GM18499 (cell line): ENCODE measurements around the gene CHRNG.

Experiments used
- ATAC-seq: cut with Tn5 transposase; IDR thresholded peaks from one replicate; pipeline ENCODE4 v1.9.1; 2021; ENCODE audit warnings: moderate number of reproducible peaks; ENCODE audit not compliant: insufficient read depth, unreplicated experiment

CHRNG gene

GRCh38 chr2:232571026-232571474 is 31.6 kb downstream of the CHRNG start:
- ATAC-seq, result no peak

- ATAC-seq, result no peak
Measured at GRCh38 chr2:232573042-232573441, 33.5 kb downstream of the CHRNG start.

GRCh38 chr2:232573771-232574435 is 34.4 kb downstream of the CHRNG start:
- ATAC-seq, result no peak

GRCh38 chr2:232574674-232575403 is 35.3 kb downstream of the CHRNG start:
- ATAC-seq, result no peak

- no peak for ATAC-seq
Measured at GRCh38 chr2:232575404-232575746, 35.9 kb downstream of the CHRNG start.

- no peak for ATAC-seq
Measured at GRCh38 chr2:232576995-232577394, 37.5 kb downstream of the CHRNG start.

GRCh38 chr2:232577841-232578240 is 38.3 kb downstream of the CHRNG start:
- no peak for ATAC-seq

- no peak for ATAC-seq
Measured at GRCh38 chr2:232578626-232579025, 39.1 kb downstream of the CHRNG start.

GRCh38 chr2:232580648-232580981 is 41.1 kb downstream of the CHRNG start:
- no peak for ATAC-seq

GRCh38 chr2:232581725-232582124 is 42.2 kb downstream of the CHRNG start:
- no peak for ATAC-seq

- no peak for ATAC-seq
Measured at GRCh38 chr2:232584238-232584637, 44.7 kb downstream of the CHRNG start.

- ATAC-seq, result no peak
Measured at GRCh38 chr2:232586943-232587505, 47.5 kb downstream of the CHRNG start.

- no peak for ATAC-seq
Measured at GRCh38 chr2:232587512-232587911, 48.0 kb downstream of the CHRNG start.

- no peak for ATAC-seq
Measured at GRCh38 chr2:232588031-232588430, 48.5 kb downstream of the CHRNG start.

- ATAC-seq, result no peak
Measured at GRCh38 chr2:232588680-232589585, 49.4 kb downstream of the CHRNG start.

- no peak for ATAC-seq
Measured at GRCh38 chr2:232592772-232593395, 53.4 kb downstream of the CHRNG start.

GRCh38 chr2:232593982-232594381 is 54.5 kb downstream of the CHRNG start:
- no peak for ATAC-seq
